ENCODE results near the gene PARP14. TPM values are rescaled to one million over a fixed set of nuclear protein-coding genes. Genes with fewer than 3 reads are reported as not detected.

PARP14 gene
- total RNA-seq, 1 experiment from 2014 or later, result 17.4 TPM

DNA sequence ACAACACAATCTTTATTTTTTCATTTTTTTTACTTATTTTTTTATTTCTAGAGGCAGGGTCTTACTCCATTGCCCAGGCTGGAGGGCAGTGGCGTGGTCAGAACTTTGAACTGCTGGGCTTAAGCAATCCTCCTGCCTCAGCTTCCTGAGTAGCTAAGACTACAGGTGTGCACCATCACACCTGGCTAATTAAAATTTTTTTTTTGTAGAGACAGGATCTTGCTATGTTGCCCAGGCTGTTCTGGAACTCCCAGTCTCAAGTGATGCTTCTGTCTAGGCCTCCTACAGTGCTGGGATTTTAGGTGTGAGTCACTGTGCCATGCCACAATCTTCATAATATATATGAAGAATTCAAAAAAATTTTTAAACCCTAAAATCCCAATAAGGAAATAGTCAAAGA lies 92.2 kb downstream of the PARP14 start:
- Histone ChIP-seq H3T11ph (ENCODE audit: low read length) (no peak overlapping the region), H4K8ac (replicated peaks; ENCODE audit: insufficient read length, low read depth, low read length) (no peak overlapping the region), H3K27ac (ENCODE audit: insufficient read length, low read depth, low read length) (no peak overlapping the region), H2AFZ (ENCODE audit: low read length) (no peak overlapping the region), H2BK12ac (ENCODE audit: insufficient read length, low read depth, low read length) (no peak overlapping the region), H3K14ac (ENCODE audit: insufficient read depth, low read length) (no peak overlapping the region), H4K5ac (ENCODE audit: insufficient read length, low read depth, low read length) (no peak overlapping the region), H2BK5ac (ENCODE audit: insufficient read length, low read length) (no peak overlapping the region), H3K23ac (ENCODE audit: insufficient read length, low read depth, low read length) (no peak overlapping the region), H3K4ac (ENCODE audit: low read depth, low read length) (no peak overlapping the region), H3K23me2 (ENCODE audit: insufficient read length, low read depth, low read length, poor library complexity, severe bottlenecking) (no peaks in the 10 kb centered on the region), H3K9me3 (ENCODE audit: control insufficient read depth, low read depth, low read length) (no peaks in the 10 kb centered on the region), H3K4me2 (ENCODE audit: insufficient read depth, insufficient read length, low read length) (no peak overlapping the region), H2AK5ac (ENCODE audit: insufficient read length, low read length) (no peak overlapping the region), H4K91ac (ENCODE audit: insufficient read length, low read depth, low read length) (no peak overlapping the region), H3K79me2 (ENCODE audit: insufficient read depth, low read length) (no peaks in the 10 kb centered on the region), H2BK15ac (ENCODE audit: low read depth, low read length) (no peak overlapping the region), H4K20me1 (ENCODE audit: control insufficient read depth, insufficient read depth, insufficient read length) (no peaks in the 10 kb centered on the region), H3K79me1 (ENCODE audit: insufficient read depth, low read depth, low read length, poor library complexity, severe bottlenecking) (no peaks in the 10 kb centered on the region), H3K56ac (ENCODE audit: insufficient read length, low read depth, low read length) (no peak overlapping the region), H3K27me3 (ENCODE audit: insufficient read depth, low read length) (no peaks in the 10 kb centered on the region), H3K18ac (ENCODE audit: insufficient read length, low read depth, low read length) (no peak overlapping the region), H3K9ac (ENCODE audit: extremely low read depth, insufficient read length, low read length) (no peak overlapping the region), H2BK20ac (ENCODE audit: low read depth, low read length, poor library complexity, severe bottlenecking) (no peak overlapping the region), H2BK120ac (ENCODE audit: low read depth, low read length, poor library complexity, severe bottlenecking) (no peak overlapping the region), H3K4me1 (ENCODE audit: insufficient read depth, low read length) (no peaks in the 10 kb centered on the region)
- DNase-seq, result no peak
- Mint-ChIP-seq H3K27ac (no peak overlapping the region), H3K9me3 (no peaks in the 10 kb centered on the region), H3K4me1 (peaks cover 9 to 15% of the 10 kb centered on the region in 2 experiments), H3K27me3 (ENCODE audit: low read depth) (no peaks in the 10 kb centered on the region), H3K4me3 (no peak overlapping the region), H3K36me3 (ENCODE audit: insufficient read depth in 1 of 3, low read depth in 3 of 3) (peaks cover 0 to 6% (median 0%) of the 10 kb centered on the region in 3 experiments; a peak in 2 of 7 replicates)
- no CpG with 5 or more reads among the region's 1 CpG for WGBS (ENCODE audit: extremely low coverage, insufficient read length, low lambda C conversion rate)
- TF ChIP-seq, protein P1, sequence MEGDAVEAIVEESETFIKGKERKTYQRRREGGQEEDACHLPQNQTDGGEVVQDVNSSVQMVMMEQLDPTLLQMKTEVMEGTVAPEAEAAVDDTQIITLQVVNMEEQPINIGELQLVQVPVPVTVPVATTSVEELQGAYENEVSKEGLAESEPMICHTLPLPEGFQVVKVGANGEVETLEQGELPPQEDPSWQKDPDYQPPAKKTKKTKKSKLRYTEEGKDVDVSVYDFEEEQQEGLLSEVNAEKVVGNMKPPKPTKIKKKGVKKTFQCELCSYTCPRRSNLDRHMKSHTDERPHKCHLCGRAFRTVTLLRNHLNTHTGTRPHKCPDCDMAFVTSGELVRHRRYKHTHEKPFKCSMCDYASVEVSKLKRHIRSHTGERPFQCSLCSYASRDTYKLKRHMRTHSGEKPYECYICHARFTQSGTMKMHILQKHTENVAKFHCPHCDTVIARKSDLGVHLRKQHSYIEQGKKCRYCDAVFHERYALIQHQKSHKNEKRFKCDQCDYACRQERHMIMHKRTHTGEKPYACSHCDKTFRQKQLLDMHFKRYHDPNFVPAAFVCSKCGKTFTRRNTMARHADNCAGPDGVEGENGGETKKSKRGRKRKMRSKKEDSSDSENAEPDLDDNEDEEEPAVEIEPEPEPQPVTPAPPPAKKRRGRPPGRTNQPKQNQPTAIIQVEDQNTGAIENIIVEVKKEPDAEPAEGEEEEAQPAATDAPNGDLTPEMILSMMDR (conservative IDR thresholded peaks at IDR 0.05), result no peak
